ELF-1 (cell line): ENCODE data around the gene INAFM1.

Source experiments
- DNase-seq: peaks from one replicate; pipeline ENCODE4 v3.0.0-alpha.2; 2016; ENCODE audit warnings: low read depth, low spot score

The INAFM1 gene

GRCh38 chr19:47309608-47310007 lies 34.9 kb downstream of the INAFM1 start, which contains the start of gene C5AR1:
Gene C5AR1 (plus strand): TSS chr19:47309861. CDS start chr19:47309896, 35 bp downstream.
- DNase-seq: no peak

- DNase-seq: no peak
These were observed 35.6 kb downstream of the INAFM1 start for GRCh38 chr19:47310323-47310722.

DNA sequence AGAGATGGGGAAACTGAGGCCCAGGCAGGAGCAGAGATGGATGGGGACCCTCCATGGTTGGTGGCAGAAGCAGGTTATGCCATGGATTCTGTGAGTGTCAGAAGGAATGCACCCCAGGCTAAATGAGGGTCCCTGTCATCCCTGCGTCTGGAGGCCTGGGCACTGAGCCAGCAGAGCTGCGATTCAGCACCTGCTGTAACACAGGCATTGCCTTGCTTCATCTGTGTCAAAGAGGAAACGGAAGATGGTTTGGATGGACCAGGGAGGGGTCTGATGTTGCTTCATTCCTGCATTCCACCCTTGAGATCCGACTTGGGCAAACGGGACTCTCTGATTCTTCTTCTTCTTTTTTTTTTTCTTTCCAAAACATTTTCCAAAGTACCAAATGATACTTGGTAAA lies 36.1 kb downstream of the INAFM1 start:
- DNase-seq: no peak

GRCh38 chr19:47312366-47313006 lies 37.8 kb downstream of the INAFM1 start:
- no peak for DNase-seq

- DNase-seq: no peak
These were observed 39.1 kb downstream of the INAFM1 start for GRCh38 chr19:47313754-47314295.

GRCh38 chr19:47315125-47315821 lies 40.6 kb downstream of the INAFM1 start:
- peak; percentile 59 for DNase-seq

GRCh38 chr19:47316513-47316912 lies 41.8 kb downstream of the INAFM1 start:
- DNase-seq: no peak

DNA sequence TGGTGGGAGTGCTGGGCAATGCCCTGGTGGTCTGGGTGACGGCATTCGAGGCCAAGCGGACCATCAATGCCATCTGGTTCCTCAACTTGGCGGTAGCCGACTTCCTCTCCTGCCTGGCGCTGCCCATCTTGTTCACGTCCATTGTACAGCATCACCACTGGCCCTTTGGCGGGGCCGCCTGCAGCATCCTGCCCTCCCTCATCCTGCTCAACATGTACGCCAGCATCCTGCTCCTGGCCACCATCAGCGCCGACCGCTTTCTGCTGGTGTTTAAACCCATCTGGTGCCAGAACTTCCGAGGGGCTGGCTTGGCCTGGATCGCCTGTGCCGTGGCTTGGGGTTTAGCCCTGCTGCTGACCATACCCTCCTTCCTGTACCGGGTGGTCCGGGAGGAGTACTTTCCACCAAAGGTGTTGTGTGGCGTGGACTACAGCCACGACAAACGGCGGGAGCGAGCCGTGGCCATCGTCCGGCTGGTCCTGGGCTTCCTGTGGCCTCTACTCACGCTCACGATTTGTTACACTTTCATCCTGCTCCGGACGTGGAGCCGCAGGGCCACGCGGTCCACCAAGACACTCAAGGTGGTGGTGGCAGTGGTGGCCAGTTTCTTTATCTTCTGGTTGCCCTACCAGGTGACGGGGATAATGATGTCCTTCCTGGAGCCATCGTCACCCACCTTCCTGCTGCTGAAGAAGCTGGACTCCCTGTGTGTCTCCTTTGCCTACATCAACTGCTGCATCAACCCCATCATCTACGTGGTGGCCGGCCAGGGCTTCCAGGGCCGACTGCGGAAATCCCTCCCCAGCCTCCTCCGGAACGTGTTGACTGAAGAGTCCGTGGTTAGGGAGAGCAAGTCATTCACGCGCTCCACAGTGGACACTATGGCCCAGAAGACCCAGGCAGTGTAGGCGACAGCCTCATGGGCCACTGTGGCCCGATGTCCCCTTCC lies 45.5 kb downstream of the INAFM1 start:
- no peak for DNase-seq

GRCh38 chr19:47321630-47322029 lies 46.9 kb downstream of the INAFM1 start:
- DNase-seq: no peak

- no peak for DNase-seq
These were observed 47.4 kb downstream of the INAFM1 start for GRCh38 chr19:47322058-47322457.

DNA sequence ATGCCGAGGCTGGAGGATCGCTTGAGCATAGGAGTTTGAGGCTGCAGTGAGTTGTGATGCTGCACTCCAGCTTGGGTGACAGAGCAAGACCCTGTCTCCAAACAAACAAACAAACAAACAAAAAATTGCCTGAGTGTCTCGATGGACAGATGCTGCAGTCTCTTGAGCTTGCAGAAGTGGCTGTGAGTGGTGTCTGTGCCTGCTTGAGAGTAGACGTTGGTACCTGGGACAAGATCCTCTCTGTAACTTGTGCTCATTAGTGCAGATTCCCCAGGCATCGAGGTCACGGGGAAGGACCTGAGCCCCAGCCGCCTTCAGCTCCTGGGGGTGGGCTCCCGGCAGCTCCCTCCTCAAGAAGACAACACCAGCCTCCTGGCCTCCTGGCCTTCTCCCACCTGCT lies 48.7 kb downstream of the INAFM1 start:
- no peak for DNase-seq

- DNase-seq: no peak
These were observed 49.2 kb downstream of the INAFM1 start for GRCh38 chr19:47323872-47324271.

GRCh38 chr19:47324502-47324901 lies 49.8 kb downstream of the INAFM1 start:
- no peak for DNase-seq
